Hematopoietic multipotent progenitor cell treated with erythropoietin and hydrocortisone succinate and interleukin-3 and kit ligand, for 6 days (in vitro differentiated cells): ENCODE results near the gene NAGK.

ENCODE experiments used
- DNase-seq: peaks from one replicate; pipeline ENCODE4 v3.0.0-alpha.2; 2015

The NAGK gene

GRCh38 chr2:71117063-71117462, 48.6 kb downstream of the NAGK start:
- DNase-seq, result no peak

- DNase-seq, result no peak
Observed at GRCh38 chr2:71120195-71120594, 51.7 kb downstream of the NAGK start.

- DNase-seq, result no peak
Observed at GRCh38 chr2:71121479-71121878, 53.0 kb downstream of the NAGK start.

GRCh38 chr2:71122387-71123298, 54.2 kb downstream of the NAGK start:
- DNase-seq, result peak; percentile 41

- DNase-seq, result no peak
Observed at GRCh38 chr2:71125506-71126294, 57.3 kb downstream of the NAGK start.

GRCh38 chr2:71126957-71127356, 58.5 kb downstream of the NAGK start:
- DNase-seq, result no peak
